GM19035 (cell line): ENCODE measurements around the gene ZFYVE19.

Experiments
- ATAC-seq: cut with Tn5 transposase; IDR thresholded peaks from one replicate; pipeline ENCODE4 v1.9.1; 2021; ENCODE audit not compliant: unreplicated experiment

ZFYVE19 gene, protein sequence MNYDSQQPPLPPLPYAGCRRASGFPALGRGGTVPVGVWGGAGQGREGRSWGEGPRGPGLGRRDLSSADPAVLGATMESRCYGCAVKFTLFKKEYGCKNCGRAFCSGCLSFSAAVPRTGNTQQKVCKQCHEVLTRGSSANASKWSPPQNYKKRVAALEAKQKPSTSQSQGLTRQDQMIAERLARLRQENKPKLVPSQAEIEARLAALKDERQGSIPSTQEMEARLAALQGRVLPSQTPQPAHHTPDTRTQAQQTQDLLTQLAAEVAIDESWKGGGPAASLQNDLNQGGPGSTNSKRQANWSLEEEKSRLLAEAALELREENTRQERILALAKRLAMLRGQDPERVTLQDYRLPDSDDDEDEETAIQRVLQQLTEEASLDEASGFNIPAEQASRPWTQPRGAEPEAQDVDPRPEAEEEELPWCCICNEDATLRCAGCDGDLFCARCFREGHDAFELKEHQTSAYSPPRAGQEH

DNA sequence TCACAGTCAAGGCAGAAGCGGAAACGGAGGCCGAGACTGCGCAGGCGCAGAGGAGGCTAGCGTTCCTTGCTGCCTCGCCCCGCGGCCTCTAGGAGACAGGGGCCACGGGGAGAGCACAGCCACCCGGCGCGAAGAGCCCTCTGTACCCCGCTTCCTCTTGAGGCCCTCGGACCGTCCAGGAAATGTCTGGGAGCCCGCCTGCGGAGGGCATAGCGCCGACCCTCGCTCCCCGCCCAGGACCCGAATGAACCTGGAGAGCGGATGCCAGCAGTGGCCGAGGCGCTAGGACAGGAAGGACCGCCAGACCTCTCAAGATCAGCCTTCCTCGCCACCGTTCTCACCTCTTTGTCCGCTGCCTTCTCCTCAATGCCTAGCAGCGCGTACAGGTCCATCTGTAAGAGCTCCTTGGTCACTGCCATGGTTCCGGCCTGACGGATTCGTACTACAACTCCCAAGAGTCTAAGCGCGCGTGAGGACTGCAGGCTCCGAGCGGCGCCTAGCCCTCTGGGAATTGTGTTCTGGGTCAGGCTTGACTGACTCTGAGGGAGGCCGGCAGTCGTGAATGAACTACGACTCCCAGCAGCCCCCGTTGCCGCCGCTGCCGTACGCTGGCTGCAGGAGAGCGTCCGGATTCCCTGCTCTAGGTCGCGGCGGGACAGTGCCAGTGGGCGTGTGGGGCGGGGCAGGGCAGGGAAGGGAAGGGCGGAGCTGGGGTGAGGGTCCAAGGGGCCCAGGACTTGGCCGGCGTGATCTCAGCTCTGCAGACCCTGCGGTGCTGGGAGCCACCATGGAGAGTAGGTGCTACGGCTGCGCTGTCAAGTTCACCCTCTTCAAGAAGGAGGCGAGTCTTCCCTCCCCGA is at the start of gene ZFYVE19, which contains the start of gene DNAJC17:
TSS of gene ZFYVE19 (plus strand) at position 62 of the 860 bp plus-strand sequence. CDS start at position 563, 501 bp downstream.
TSS of gene DNAJC17 (minus strand) at position 446 of the 860 bp plus-strand sequence. CDS start at position 419, 27 bp downstream.
- ATAC-seq: peak; percentile 92

GRCh38 chr15:40759961-40760360 is 46.9 kb upstream of the ZFYVE19 start:
- ATAC-seq: no peak

- ATAC-seq: no peak
Measured at GRCh38 chr15:40762919-40763800, 43.7 kb upstream of the ZFYVE19 start.

DNA sequence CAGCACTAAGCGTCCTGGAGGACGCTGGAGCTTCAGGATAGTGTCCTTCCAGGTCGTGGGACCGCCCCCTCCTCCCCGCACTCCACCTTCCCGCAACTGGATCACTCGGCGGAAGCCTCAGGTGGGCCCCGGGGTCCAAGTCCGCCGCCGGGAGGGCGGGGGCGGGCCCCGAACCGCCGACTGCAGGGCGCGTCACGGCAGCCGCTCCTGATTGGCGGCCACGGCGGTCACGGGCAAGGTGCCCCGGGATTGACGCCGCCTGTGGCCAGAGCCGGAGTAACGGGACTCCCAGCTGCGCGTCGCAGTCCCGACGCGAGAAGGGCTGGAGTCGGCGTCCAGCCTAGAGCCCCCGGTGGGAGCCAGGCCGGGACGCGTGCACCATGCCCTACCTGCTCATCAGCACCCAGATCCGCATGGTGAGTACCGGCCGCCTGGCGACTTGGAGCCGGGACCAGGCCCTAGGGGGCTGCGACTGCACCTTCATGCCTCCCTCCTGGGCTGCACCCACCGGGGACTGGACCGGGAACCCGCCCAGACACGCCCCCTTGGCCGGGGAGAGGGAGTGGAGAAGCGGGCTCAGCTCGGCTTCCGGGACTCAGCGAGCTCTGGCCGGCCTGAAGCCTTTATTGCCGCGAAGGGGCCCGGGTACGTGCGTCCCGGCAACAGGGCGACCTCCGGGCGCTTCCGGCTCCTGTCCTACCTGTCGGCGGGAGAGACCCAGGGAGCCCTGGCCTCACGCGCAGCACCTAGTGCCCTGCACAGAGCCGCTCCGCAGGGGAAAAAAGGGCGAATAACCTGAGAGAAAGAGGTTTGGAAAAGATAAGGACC is 42.9 kb upstream of the ZFYVE19 start, which contains the start of gene GCHFR:
TSS of gene GCHFR (plus strand) at position 268 of the 828 bp plus-strand sequence. CDS start at position 381, 113 bp downstream.
- peak; percentile 55 for ATAC-seq

GRCh38 chr15:40764629-40765103 is 42.2 kb upstream of the ZFYVE19 start:
- no peak for ATAC-seq

DNA sequence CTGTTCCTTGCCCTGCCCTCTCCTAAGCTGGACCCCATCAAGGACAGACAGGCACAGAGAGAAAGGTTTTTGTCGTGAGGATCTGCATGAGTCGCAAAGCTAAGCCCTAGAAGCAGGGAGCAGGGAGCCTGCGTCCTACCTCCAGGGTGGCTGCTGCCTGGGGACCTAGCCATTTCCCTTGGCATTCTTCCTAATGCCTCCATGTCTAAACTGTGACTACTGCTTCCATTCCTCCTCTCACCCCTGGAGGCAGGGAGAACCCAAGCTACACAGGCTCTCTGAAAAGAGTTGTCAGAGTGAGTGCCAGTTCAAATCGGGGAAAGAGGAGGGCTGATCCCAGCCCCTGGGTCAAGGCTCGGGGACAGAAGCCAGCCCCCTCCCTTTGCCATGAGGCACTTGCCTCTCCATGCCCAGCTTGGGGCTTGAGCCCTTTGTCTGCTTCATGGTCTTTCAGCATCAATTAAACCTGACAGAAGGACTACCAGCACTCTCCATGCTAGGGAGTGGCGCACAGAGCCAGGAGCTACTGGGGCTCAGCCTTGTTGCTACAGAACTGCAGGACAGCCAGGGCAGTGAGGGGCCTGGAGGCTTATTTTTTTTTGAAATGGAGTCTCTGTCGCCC is 40.6 kb upstream of the ZFYVE19 start:
- ATAC-seq: no peak

DNA sequence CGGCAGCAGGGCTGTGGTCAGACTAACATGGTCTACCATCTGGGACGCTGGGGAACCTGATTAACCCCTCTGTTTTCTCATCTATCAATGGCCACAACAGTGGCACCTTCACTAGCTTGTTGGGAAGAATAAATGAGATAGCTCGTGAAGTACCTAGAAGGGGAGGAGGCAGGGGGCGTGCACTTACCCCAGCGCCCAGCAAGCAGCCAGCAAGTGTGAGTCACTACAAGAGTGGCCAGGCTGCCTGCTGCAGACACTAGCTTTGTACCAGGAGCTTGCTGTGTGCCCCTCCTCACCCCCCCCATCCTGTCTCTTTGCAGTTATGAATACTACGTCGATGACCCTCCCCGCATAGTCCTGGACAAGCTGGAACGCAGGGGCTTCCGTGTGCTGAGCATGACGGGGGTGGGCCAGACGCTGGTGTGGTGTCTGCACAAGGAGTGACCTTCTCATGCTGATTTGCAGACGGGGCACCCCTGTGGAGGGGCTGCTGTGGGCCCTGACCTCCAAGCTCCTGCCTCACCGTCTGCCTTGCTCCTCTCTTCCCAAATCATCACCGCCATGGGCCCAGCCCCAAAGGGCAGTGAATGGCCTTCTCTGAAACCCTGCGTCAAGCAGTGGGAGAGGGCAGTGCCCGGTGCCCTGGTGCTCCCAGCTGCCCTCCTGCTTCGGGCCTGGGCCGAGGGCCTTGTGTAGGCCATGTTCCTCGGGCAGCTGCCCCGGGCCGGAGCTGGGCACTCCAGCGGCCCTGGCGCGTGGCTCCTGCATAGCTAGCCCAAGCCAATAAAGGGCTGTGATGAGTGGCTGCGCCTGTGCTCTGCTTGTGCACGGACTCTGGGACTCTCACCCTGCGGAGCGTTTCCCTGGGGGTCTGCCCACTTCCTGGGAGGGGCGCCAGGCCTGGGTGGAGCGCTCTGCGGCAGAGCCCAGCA is 39.7 kb upstream of the ZFYVE19 start:
- ATAC-seq: no peak

GRCh38 chr15:40767838-40768500 is 38.9 kb upstream of the ZFYVE19 start:
- ATAC-seq: no peak

DNA sequence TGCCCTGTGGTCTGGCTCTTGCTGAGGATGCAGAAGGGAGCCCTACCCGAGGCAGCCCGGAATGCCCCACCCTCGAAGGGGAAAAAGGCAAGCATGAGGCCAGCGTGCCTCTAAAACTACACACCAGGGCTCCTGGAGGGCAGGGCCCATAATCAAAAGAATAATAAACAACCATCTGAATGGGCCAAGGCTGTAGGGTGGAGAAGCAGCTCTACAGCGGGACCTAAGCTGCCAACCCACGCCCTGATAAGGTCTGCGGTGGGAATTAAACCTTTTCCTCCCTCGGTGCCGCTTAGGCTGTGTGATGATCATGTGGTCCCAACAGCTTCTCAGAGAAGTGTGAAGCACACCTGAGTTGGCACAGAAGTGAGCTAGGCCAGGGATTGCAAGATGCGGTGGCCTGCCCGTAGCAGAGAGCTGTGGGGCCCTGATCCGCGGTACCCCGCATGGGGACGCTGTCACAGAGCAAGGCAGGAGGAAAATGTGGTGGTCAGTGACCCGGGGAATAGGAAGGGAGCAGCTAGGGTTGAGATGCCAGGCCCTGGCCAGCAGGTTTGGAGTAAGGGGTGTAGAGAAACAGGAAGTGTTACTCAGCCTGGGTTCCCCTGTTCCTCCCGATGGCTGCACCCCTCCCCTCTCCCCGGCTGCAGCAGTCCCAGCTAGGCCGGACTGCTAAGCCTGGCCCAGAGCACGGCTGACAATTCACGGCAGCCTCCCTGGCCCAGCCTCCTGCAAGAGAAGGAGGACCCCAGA is 38.2 kb upstream of the ZFYVE19 start:
- ATAC-seq: no peak

DNA sequence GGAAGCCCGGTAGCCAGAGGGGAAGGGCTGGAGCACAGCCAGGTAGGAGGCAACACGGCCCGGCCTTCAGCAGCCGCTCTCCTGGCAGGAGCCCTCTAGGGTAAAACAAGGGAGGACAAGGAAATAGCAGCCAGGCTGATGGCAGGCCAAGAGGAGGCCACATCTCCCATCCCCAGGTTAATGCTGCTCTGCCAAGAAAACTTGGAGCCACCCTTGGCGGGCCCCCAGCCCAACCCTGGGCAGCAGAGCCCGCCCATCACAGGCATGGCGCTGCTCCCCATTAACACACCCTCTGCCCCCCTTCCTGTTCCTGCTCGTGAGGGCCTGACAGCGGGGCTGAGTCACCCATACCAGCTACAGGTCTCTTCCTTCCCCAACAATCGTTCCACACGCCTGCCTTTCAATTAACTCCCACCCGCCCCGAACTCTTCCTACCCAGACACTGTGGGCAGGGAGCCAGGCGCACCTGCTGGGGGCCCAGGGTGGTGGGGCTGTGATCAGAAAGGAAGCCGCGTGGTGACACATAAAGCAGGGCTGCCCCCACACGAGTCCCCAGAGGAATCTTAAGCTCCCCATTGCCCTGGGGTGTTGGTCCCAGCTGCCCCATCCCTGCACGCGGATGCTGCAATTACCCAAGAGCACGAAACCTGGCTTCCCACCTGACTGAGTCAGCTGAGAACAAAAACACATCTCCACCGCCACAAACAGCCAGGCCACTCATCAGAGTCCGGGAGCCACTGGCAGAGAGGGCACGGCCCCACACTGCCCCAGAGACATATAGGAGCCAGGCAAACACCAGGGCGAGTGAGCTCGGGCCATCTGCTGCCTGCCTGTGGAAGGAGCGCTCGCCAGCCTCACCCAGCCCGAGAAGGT is 37.4 kb upstream of the ZFYVE19 start, which contains the start of gene C15orf62:
TSS of gene C15orf62 (plus strand) at position 707 of the 873 bp plus-strand sequence. CDS start 516 bp downstream, outside the sequence.
- ATAC-seq: no peak

DNA sequence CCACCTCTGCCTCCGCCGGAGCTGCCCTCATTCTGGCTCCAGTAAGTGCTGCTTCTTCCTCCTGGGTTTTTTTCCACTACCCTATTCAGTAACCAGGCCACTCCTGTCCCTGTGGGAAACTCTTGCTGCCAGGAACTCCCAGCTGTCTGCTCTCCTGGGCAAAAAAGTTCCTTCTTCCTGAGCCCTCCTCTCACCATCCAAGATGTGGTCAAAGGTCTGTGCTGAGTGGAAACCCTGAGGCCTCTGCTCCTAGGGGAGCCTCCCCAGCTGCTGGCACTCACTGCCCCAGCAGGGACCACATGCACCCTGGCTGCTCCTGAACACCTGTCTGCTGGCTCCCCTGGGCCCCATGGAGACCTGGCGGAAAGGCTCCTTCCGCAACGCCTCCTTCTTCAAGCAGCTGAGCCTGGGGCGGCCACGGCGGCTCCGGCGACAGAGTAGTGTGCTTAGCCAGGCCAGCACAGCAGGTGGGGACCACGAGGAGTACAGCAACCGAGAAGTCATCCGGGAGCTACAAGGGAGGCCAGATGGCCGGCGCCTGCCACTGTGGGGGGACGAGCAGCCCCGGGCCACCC is 36.7 kb upstream of the ZFYVE19 start:
- no peak for ATAC-seq

DNA sequence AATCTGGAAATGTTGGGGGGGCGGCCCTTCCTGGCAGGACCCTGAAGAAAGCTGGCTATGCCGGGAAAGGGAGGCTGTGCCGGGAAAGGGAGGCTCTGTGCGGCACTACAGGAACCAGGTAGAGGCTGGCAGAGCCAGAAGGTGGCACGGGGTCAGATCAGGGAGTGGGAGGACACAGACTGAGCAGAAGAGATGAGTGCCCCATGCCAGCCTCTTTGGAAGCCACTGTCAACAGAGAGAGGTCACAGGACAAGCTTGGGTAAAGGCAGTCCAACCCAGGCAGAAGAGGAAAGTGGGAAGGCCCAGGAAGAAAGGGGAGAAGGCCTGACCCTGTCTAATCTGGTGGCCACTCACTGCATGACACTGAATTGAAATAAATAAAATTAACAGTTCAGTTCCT is 35.6 kb upstream of the ZFYVE19 start:
- no peak for ATAC-seq

DNA sequence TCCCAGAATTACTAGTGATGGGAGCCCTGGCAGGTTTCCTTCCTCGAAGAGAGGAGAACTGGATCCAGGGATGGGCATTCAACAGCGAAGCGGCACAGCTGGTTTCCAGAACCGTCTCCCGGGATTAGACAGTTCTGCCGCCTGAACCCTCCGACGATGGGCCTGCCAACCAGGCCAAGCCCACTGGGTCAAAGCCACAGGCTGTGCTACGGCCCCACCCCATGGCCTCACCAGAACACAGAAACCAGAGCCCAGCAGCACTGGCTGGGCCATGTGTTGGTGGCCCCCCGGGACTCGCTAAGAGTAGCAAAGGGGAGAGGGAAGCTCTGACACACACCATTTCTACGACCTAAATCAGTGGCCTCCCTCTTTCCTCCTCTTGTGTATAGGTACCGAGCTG is 34.9 kb upstream of the ZFYVE19 start:
- no peak for ATAC-seq

GRCh38 chr15:40773496-40773895 is 33.4 kb upstream of the ZFYVE19 start:
- ATAC-seq: no peak

DNA sequence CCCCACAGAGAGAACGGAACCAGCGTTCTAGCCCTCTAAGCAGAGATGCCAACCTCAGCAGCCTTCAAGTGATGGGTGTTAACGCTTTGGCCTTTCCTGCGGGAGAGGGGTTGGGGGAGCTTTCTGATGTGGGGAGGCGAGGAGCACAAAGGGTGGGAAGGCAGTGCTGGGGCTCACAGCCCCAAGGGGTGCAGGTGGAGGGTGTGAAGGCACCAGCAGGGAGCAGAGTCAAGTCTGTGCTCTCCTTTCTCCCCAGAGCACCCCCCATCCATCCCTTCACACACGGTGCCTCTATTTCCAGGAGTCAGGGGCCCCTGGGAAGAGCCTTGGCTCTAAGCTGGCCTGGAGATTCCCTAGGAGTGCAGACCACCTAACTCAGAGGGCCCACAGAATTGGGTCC is 33.0 kb upstream of the ZFYVE19 start:
- ATAC-seq: no peak
